HFF-Myc (cell line): ENCODE measurements around the gene MAP3K7.

Source experiments
- DNase-seq: peaks from one replicate; pipeline ENCODE4 v3.0.0-alpha.2; 2011; ENCODE audit warnings: low read depth; ENCODE audit errors: extremely low read depth
- H3K4me3 ChIP-seq: replicated peaks from 2 replicates; pipeline ENCODE4 v1.5.1; 2011; ENCODE audit warnings: low read depth, mild to moderate bottlenecking, control low read depth, low read length
- CTCF ChIP-seq: IDR thresholded peaks from 2 replicates; pipeline ENCODE4 v1.5.1; 2012; ENCODE audit warnings: mild to moderate bottlenecking, low read depth, low read length, control low read depth; ENCODE audit errors: missing control alignments

Gene MAP3K7

GRCh38 chr6:90541221-90541620 is 45.7 kb downstream of the MAP3K7 start:
- TF ChIP-seq CTCF: no peak
- no peak for DNase-seq
- H3K4me3 ChIP-seq: no peak overlapping the region

DNA sequence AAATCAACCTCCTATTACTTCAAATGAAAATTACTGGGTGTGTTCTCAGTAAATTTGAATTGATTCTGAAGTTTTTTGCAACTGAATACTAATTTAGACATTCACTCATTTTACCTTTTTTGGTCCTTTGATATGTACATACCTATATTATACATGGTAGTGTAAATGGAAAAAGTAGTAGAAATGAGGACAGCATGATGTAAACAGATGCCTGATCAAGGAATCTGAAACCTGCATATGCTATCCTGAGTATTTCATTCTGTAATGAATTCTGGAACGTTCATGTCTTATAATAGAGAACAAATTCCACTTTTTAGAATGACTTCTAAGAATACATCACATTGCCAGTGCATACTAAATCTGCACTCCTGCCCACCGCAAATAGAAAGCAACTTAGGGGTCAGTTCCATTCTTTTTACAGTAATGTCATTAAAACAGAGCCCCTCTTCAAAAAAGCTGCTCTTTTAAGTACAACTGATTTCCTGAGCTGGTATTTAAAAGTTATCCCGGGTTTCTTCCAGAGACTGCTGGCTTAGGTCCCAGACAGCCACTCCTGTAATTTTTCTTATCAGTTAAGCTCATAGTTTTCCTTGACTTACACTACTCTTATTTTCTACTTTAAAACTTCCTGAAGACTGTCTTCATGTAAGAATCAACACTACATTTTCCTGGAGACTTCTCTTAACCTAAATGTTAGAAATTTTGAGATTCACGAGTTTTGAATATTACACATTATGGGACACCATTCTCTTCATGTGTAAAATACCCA is 48.4 kb downstream of the MAP3K7 start:
- no peak for TF ChIP-seq CTCF
- DNase-seq: no peak
- H3K4me3 ChIP-seq: no peak overlapping the region

DNA sequence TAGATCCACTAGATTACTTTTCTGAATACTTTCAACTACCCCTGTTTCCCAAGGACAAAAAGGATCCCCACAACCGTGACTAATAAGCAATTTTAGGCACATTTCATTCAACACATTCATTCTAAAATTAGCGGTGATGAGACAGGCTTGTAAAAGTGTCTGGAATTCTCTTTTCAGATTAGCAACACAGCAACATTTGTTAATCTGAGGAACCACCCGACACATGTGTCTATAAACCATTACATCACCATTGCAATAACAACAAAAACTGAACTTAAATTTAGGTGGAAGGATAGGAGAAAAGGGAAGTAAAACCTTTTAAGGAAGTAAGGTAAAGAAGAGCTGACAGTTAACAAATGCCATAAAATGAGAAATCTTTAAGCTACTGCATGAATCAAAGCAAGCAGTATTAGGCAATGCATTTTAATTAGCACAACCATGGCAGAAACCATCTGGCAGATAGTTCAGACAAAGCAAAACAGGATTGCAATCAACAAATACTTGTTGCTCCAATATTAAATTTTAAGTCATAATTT is 49.1 kb downstream of the MAP3K7 start:
- DNase-seq: no peak
- H3K4me3 ChIP-seq: no peak overlapping the region
- TF ChIP-seq CTCF: no peak

- DNase-seq: no peak
- no peak for TF ChIP-seq CTCF
- no peak overlapping the region for H3K4me3 ChIP-seq
These were observed 49.8 kb downstream of the MAP3K7 start for GRCh38 chr6:90537027-90537426.

GRCh38 chr6:90536520-90536919 is 50.4 kb downstream of the MAP3K7 start:
- DNase-seq: no peak
- H3K4me3 ChIP-seq: no peak overlapping the region
- no peak for TF ChIP-seq CTCF

DNA sequence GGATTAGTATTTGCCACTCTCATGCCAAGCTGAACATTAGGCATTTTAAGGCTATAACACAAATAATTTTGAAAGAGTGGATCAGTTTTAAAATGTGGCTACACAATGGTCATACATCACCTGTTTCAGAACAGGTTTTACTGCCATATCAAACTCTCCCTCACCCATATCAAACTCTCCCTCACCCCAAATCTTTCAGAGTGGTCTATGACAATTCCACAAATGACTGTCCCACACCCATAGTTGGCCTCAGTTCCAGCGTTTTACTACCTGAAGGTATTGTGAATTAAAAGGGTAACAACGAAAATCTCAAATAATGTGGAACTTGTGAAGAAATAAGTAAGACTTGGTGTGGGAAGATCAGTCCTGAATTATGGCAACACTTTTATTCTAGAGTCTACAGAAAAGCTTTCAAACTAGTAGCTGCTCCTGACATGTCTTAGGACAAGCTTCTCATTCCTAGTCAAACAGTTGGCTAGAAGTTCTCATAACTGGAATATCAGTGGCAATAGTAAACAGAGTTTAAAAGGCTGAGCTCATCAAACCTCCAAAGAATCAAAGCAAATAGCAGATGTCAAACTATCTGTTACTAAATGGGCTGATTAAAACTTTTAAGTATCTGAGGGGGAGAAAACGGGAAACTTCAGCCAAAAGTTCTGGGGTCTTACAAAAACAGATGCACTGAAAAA is 52.4 kb downstream of the MAP3K7 start:
- TF ChIP-seq CTCF: no peak
- no peak overlapping the region for H3K4me3 ChIP-seq
- DNase-seq: no peak
